ENCODE data around the gene CTNNA3.
"Not testable (repeated sequence)": the region's sequence is repeated elsewhere in the genome, so short reads cannot be mapped to it uniquely, and the experiment has no call there.

CTNNA3 gene

DNA sequence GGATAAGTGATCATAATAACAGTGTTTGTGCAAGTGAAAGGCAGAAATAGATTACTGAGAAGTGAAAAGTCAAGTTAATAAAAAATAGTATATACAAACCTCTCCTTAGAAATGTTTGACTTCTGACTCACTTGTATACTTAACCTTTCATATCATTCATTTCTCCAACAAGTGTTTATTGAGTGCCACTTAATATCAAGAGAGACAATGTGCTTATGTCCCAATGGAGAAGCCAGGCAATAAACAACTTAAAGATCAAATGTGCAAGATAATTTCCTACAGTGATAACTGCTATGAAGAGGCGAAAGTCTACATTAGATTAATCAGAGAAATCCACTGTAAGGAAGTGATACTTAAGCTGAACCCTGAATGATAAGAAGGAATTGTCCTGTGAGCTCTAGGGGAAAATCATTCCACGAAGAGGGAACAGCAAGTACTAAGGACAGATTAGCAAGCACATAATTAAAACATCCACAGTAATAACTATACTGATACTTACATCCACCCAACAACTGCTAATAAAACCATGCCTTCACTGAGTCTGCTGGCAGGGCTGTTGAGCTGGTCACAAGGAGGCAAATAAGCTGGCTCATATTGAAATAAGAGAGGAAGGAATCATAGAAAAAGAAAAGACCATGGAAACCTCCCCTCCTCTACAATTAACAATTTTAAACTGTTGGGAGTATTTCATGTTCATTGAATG lies 203.5 kb downstream of the CTNNA3 start:
- no peak for DNase-seq

DNA sequence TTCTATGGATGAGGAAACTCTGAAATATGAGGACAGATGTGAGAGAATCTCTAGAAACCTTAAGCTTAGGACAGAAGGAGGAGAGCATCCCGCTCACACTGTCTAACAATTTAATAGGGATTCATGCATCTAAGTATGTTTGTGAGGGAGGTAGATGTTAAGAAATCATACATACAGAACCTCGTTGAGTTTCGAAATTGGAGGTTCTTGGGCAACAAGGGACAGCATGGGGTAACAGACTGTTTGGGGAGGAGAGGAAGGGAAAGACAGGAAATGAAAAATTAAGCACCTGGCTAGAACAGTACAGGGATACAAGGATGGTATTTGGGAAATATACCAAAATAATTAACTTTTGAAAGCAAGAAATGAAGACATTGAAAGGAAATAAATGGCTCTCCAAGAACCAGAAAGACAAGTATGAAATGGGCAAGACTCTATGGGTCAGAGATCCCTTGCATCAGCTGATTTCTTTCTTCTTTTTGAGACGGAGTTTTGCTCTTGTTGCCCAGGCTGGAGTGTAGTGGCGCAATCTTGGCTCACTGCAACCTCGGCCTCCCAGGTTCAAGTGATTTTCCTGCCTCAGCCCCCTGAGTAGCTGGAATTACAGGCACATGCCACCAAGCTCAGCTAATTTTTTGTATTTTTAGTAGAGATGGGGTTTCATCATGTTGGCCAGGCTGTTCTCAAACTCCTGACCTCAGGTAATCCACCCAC lies 207.9 kb downstream of the CTNNA3 start:
- no peak for DNase-seq

DNA sequence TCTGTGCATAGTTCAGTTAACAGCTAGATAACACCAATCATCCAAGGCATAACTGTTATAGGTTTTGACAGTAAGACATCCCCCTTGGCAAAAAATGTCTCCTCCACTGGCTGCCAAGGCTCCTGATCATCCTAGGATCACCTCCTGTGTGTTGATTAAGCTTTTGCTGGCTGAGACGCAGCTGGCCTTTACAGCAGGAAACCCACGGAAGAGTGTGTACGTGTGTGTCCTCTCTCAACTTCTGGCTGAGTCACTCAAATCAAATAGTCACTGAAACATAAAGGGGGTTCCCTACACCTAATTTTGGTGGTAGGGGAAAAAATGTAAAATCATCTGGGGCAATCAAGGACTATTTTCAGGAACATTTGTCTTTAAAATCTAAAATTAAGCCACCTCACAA lies 208.8 kb downstream of the CTNNA3 start:
- DNase-seq = no peak

DNA sequence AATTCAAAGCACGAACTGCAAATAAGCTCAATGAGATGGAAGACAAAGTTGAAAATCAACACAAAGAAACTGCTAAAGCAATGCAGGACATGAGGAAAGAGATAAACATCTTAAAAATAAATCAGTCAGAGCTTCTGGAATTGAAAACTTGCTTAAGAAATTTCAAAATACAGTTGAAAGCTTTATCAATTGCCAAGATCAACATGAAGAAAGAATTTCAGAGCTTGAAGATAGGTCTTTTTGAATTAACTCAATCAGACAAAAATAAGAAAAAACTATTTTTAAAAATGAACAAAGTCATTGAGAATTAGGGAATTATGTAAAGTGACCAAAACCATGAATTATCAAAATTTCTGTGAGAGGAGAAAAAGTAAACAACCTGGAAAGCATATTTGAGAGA lies 218.1 kb downstream of the CTNNA3 start:
- DNase-seq = no peak

DNA sequence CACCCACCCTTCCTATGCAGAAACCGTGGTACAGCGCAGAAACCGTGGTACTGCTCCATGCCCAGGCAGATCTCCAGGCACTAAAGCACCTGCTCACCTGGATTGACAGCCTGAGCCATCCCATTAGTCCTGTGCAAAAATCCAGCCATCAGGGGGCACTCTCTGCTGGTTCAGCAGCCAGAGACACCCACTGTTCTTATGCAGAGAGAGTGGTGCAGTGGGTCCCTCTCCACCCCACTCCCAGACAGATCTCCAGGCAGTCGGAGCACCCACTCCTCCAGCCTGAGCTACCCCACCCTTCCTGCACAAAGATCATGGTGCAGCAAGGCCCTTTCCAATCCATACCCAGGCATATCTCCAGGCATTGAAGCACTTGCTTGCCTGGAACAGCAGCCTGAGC lies 219.8 kb downstream of the CTNNA3 start:
- no peak for DNase-seq

DNA sequence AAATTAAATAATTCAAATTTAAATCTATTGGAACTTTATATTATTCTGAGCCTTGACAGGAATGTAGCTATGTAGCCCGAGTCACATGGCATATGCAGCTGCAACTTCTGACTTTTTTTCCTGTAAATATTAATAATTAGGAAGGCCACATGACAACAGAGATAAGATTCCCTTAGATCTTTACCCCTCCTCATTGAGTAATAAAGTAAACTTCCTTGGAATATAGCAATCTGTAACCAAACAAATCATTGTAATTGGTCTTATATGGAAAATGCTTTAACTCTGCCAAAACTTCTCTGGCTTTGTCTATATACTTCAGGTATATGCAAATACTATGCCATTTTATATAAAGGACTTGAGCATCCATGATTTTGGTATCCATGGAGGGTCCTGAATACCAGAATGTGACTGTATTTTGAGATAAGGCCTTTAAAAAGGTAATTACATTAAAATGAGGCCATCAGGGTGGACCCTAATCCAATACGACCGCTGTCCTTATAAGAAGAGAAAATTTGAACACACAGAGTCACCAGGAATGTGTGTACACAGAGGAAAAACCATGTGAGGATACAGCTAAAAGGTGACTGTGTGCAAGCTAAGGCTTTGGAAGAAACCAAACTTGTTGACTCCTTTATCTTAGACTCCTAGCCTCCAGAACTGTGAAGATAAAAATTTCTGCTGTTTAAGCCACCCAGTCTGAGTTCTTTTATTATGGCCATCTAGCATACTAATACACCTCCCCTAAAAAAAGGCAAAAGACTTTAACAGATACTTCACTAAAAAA lies 222.0 kb downstream of the CTNNA3 start:
- DNase-seq = no peak

DNA sequence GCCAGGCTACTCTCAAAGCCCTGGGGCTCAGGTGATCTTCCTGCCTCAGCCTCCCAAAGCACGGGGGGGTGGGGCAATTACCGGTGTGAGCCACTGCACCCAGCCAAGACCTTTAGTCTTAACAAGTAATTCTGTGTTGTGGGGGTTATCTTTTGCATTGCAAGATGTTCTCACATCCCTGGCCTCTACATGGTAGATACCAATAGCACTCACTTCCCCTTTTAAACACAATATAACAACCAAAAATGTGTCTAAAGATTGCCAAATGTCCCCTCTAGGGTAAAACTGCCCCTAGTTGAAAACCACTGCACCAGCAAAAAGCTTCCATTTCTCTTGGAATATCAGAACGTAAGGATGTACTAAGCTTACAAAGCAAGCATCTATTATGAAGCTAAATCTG lies 225.0 kb downstream of the CTNNA3 start:
- no peak for DNase-seq

DNA sequence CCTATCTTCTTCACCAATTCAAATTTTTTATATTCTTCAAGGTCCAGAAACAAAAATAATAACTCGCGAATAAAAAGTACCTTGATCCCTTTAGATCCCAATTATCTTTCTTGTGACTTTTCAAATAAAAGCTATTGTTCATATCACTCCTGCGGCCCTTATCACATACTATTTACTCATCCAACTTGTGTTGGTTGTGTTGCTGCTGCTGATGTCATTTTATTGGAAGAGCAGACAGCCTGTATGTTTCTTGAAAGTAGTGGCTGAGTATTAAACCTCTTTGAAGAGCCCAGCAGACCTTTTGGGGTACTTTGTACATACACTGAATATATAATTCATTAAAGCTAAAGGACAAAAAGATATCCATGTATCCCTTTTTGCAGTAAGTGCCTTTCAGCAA lies 231.7 kb downstream of the CTNNA3 start:
- DNase-seq = no peak

DNA sequence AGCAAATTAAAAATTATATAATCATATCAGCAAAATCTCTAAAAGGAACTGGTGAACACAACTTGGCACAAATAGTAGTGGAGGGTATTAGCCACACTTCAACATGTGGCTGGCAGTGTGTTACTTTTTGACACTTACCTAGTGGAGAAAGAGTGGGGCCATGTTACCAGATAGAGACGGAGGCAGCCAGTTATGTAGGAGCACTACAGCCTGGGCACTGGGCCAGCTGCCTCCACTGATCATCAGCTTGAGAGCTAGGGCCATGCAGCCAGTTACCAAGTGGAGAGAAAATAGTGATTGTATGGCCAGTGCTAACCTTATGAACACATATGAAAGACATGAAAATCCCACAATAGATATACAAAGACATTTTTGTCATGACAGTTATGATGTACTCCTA lies 243.1 kb downstream of the CTNNA3 start:
- DNase-seq = no peak

DNA sequence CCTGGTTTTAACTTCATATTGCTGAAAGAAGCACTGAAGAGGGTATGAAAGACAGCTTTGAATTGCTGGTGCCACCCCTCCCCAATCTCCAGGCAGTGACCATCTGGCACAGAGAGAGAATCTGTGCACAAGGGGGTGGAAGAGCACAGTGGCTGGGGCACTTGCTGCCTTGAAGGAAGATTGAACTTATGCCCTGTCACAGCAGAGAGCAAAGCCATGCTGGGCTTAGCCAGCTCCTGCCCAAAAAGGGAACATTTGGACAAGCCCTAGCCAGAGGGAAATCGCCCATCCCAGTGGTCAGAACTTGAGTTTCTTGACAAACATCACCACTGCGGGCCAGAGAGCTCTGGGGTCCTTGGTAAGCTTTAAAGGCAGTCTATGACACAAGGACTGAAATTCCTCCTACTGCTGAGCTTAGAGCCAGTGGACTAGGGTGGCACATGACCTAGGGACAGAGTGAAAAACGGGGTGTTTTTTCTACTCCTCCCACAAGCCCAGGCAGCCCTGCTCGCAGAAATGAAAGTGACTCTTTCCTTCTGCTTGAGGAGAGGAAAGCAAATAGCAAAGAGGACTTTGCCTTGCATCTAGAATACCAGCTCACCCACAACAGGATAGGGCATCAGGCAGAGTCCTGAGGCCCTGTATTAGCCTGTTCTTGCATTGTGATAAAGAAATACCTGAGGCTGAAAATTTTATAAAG lies 257.2 kb downstream of the CTNNA3 start:
- DNase-seq = no peak

DNA sequence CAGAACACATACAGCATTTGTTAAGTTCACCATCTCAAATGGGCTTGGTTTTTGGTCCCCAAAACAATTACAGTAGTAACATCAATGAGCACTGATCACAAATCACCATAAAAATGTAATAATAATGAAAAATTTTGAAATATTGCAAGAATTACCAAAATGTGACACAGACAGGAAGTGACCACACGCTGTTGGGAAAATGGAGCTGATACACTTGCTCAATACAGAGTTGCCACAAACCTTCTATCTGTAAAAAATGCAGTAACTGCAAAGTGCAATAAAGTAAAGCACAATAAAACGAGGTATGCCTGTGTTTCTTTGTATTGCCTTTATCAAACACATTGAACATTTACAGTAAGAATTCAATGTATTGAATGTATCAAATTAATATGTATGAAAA lies 262.7 kb downstream of the CTNNA3 start:
- no peak for DNase-seq

DNA sequence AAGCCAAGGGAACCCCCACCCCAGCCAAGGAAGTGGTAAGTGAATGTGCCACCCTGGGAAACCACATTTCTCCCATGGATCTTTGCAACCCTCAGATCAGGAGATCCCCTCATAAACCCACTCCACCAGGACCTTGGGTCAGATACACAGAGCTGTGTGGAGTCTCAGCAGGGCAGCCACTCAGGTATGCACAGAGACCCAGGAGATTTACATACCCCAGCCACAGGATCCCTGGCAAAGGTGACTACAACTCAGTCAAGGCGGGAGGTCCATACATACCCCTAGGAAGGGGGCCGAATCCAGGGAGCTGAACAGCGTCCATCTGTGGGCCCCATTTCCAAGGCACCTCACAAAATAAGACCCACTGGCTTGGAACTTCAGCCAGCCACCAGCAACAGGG lies 293.4 kb downstream of the CTNNA3 start:
- no peak for DNase-seq

DNA sequence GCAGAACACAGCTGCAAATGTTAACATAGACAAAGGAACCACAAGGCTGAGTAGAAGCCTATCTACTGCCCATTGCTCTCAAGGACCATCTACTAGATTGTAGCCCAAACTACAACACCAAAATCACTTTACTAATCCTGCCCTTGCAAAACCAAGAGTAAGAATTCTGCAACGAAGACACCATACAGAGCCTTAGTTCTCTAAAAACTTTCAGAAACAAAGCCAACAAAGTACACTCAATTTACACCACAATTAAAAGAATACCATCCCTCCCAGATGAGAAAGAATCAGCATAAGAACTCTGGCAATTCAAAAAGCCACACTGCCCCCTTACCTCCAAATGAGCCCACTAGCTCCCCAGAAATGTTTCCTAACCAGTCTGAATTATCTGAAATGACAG lies 294.3 kb downstream of the CTNNA3 start:
- no peak for DNase-seq

DNA sequence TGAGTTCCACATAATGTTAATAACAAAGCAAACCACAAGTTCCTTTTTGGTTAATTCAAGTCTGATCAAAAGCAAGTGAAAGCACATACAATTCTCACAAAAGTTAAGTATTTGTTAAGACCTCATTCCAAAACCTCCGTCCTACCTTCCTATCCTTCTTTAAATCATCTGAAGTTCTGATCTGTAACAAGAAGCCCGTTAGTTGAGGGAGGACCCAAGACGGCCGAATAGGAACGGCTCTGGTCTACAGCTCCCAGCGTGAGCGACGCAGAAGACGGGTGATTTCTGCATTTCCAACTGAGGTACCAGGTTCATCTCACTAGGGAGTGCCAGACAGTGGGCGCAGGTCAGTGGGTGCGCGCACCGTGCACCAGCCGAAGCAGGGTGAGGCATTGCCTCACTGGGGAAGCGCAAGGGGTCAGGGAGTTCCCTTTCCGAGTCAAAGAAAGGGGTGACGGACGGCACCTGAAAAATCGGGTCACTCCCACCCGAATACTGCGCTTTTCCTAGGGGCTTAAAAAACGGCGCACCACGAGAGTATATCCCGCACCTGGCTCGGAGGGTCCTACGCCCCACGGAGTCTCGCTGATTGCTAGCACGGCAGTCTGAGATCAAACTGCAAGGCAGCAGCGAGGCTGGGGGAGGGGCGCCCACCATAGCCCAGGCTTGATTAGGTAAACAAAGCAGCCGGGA lies 309.0 kb downstream of the CTNNA3 start:
- not testable (repeated sequence) for DNase-seq

DNA sequence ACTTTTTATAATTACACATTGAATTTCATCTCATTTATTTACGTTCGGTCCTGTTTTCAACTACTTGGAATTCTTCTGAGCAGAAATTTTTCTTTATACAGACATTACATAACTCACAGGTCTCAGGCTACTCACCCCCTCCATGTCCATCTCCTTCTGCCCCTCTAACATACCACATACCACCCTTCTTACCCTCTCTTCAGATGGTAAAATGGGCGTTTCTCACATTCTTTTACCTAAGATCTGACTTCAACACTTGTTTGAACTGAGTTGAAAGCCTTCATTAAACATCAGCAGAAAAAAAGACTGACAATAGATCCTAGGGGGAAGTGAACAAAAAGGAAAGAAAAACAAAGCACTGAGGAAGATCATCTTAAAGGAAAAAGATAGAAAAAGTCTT lies 309.7 kb downstream of the CTNNA3 start:
- no peak for DNase-seq

DNA sequence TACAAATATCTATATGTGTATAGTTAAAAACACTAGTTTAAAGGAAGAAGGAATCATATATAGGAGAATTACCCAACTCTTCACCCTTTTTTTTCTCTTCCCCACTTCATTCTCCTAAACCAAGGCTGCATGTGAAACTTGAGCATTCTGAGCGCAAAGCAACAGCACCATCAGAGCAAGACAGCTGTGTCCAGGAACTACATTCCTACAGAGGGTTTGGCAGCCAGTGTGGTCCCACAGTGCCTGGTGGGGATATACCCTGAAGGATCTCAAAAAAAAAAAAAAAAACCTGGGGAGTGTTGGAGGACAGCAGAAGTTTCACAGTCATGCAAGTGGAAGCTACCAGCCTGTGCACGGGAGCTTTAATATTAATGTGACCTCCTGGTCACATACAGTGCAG lies 310.4 kb downstream of the CTNNA3 start:
- DNase-seq = no peak

DNA sequence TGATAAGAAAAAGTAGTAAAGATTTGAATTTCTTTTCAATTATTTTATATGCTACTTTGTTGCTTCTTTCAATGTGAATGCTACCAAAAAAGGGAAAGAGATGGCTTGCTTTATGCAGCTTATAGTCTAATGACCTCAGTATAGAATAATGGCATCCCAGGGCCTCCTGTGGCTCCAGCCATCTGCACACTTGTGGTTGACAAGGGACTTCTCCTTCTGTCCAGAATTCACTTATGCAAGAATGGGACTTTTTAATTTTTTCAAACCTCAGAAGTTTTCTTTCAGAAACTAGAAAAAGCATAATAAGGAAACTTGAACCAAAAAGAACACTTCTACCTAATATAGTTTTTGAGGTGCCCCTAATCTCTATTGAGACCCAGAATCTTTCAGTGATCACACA lies 310.9 kb downstream of the CTNNA3 start:
- no peak for DNase-seq

DNA sequence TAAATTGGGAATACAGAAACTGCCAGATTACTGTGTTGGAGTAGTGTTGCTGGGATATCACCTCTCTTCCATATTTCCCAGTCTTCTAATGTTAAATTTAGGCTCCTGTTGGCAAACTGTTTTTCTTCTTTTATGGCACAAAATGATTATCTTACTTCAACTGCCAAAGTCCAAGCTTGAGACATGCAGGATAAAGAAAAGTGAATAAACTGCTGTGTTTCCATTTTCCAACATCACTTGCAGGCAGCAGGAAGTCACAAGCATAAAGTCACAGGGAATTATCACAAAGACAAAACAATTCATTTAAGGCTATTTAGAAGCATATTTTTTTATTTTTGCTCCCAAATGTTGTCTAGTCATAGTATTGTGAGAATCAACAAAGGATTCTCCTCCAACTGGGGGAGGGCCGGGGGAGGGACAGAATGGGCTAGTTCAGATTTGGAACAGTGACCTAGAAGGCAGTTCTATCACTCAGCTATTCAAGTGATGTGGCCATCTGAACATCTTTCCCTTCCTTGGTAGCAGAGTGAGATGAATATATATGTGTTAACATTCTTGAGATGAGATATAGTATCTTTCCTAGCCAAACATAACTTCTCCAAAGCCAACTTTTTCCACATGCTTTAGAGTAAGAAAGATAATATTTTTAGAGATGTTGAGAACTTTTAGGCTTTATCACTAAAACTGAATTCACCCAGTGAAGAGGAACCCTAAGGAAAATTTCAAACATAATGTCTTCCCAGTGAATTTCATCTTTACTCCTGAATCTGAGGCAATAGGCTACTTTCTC lies 364.7 kb downstream of the CTNNA3 start:
- no peak for DNase-seq

DNA sequence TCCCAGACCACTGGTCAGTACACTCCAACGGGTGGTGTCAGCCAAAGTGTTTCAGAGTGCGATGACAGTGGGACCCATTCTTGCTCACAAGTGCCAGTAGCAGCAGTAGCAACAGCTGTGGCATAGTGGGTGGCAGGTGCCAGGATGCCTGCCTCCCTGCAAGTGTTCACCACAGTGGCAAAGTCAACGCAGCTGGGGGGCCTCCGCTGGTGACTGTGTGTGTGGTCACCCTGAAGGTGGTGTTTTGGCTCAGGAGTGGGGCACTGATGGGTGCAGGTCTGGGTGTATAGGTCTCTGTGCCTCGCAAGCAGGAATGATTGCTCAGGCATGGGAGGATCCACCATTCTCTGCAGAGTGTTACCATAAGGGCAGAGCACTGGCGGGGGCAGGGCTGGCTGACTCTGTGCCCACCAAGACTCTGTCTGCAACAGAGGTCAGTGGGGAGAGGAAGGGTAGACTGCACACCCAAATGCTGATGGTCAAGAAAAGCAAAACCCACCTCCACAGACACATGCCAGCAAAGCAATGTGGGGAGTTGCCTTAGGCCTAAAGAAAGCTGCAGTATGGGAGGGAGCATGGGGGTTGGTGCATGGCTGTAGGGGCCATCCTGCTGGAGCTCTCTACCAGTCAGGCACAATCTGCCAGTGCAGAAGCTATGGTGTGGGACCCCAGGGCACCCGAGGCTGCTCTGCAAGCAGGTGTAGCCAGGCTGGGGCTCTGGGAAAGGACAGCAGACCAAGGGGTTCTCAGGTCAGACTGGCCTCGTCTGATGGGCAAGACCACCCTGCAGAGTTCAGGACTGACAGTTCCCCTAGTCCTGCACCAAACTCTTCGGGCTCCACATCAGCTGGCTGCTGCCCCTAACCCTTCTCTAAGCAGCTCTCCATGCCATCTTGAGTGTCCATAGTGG lies 368.1 kb downstream of the CTNNA3 start:
- DNase-seq = no peak

DNA sequence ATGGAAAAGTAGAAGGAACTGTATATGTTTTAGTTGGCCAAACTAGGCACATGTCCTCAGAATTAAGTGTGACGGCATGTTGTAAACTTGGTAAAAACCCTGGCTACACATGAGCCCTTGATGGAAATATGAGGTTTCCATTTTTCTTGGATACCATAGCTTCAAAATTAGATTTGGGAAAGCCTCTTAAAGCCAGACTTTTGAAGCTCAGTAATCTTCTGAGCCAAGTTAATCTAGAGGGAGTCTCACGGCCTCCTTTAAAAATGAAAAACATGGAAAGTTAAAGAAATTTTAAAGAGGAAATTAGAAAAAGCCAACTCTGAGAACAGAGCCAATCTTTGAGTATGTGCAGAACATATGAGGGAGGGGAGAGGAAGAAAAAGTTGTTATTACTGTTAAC lies 376.0 kb downstream of the CTNNA3 start:
- no peak for DNase-seq

DNA sequence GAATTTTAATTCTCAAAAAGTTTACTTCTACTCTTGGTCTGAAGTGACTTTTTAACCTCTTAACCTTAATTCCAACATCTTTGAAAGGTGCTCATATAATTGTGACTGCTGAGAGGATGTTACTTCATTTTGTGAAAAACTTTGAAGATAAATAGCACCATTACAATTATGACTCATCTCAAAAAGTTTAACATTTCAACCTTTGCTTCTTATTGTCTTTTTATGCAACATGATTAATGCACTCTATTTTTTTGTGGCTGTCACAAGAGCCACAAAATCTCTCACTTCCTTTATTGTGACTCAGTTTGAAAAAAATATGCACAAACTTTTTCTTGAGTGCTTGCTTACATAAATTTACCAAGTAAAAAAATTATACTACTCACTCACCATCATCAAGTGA lies 387.1 kb downstream of the CTNNA3 start:
- no peak for DNase-seq
